Parathyroid adenoma (tissue), 2 donors: ENCODE data around the gene ASPSCR1.

Experiments
- H2AFZ ChIP-seq: fragments of 300-600 bp; sonication (generic); one replicate; pipeline ENCODE4 v1.7.0; 2017; ENCODE audit warnings: antibody characterized with exemption, mild to moderate bottlenecking
- H3K27ac ChIP-seq: fragments of 300-600 bp; sonication (generic); one replicate; pipeline ENCODE4 v1.7.0; 2017
- H3K27me3 ChIP-seq: fragments of 300-600 bp; sonication (generic); one replicate; pipeline ENCODE4 v1.7.0; 2017; ENCODE audit warnings: low read length; ENCODE audit not compliant: control insufficient read depth, insufficient read depth
- H3K36me3 ChIP-seq: fragments of 300-600 bp; sonication (generic); one replicate; pipeline ENCODE4 v1.7.0; 2017; ENCODE audit warnings: low read length; ENCODE audit not compliant: control insufficient read depth, insufficient read depth
- H3K4me1 ChIP-seq: fragments of 300-600 bp; sonication (generic); one replicate; pipeline ENCODE4 v1.7.0; 2017; ENCODE audit warnings: control low read depth
- H3K4me2 ChIP-seq: fragments of 300-600 bp; sonication (generic); one replicate; pipeline ENCODE4 v1.7.0; 2017; ENCODE audit warnings: low read length
- H3K4me3 ChIP-seq: fragments of 300-600 bp; sonication (generic); one replicate; pipeline ENCODE4 v1.7.0; 2017; ENCODE audit warnings: low read depth, low read length
- H3K79me2 ChIP-seq: fragments of 300-600 bp; sonication (generic); one replicate; pipeline ENCODE4 v1.7.0; 2017; ENCODE audit warnings: control low read depth
- H3K9ac ChIP-seq: fragments of 300-600 bp; sonication (generic); one replicate; pipeline ENCODE4 v1.7.0; 2017; ENCODE audit warnings: mild to moderate bottlenecking
- H3K9me3 ChIP-seq: fragments of 300-600 bp; sonication (generic); one replicate; pipeline ENCODE4 v1.7.0; 2017; ENCODE audit warnings: low read length; ENCODE audit not compliant: control insufficient read depth
- CTCF ChIP-seq: fragments of 300-600 bp; sonication (generic); IDR thresholded peaks from one replicate; pipeline ENCODE4 v1.7.0; 2017; ENCODE audit warnings: antibody characterized with exemption, mild to moderate bottlenecking
- donor health status: primary hyperparathyroidism.

ASPSCR1 gene

DNA sequence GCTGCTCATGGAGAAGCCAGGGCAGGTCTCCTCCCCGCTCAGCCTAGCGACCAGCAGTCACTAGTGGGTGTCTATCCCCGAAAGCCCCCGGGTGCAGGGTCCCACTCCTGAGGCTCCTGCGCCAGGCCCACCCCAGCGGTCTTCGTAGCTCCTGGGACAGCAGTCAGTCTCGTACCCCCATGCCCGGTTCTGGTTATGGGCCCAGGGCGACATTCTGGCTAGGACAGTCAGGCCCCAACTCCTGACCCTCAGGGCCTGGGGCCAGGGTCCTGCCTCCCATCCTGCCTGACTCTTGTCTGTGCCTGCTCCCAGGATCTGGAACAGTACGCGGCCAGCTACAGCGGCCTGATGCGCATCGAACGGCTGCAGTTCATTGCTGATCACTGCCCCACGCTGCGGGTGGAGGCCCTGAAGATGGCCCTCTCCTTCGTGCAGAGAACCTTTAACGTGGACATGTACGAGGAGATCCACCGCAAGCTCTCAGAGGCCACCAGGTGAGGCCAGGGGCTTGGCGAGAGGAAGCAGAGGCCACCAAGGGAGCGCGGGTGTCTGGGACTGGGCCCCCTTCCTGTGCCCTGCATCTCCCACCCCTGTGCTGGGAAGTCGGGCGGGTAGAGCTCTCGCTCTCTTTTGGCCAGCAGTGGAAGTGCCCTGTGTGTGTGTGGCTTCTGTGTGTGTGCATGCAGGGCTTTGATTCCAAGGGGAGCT is 76.3 kb downstream of the ASPSCR1 start:
- no peak for TF ChIP-seq CTCF
- Histone ChIP-seq H3K4me3 (no peak overlapping the region), H3K36me3 (no peaks in the 10 kb centered on the region), H3K27me3 (no peaks in the 10 kb centered on the region), H3K4me2 (no peak overlapping the region), H3K9ac (no peak overlapping the region), H2AFZ (no peak overlapping the region), H3K27ac (no peak overlapping the region), H3K4me1 (no peaks in the 10 kb centered on the region), H3K79me2 (no peaks in the 10 kb centered on the region), H3K9me3 (no peaks in the 10 kb centered on the region)

- no peaks in the 10 kb centered on the region for H3K36me3 ChIP-seq
Measured at GRCh38 chr17:82054351-82055022, 77.1 kb downstream of the ASPSCR1 start.

DNA sequence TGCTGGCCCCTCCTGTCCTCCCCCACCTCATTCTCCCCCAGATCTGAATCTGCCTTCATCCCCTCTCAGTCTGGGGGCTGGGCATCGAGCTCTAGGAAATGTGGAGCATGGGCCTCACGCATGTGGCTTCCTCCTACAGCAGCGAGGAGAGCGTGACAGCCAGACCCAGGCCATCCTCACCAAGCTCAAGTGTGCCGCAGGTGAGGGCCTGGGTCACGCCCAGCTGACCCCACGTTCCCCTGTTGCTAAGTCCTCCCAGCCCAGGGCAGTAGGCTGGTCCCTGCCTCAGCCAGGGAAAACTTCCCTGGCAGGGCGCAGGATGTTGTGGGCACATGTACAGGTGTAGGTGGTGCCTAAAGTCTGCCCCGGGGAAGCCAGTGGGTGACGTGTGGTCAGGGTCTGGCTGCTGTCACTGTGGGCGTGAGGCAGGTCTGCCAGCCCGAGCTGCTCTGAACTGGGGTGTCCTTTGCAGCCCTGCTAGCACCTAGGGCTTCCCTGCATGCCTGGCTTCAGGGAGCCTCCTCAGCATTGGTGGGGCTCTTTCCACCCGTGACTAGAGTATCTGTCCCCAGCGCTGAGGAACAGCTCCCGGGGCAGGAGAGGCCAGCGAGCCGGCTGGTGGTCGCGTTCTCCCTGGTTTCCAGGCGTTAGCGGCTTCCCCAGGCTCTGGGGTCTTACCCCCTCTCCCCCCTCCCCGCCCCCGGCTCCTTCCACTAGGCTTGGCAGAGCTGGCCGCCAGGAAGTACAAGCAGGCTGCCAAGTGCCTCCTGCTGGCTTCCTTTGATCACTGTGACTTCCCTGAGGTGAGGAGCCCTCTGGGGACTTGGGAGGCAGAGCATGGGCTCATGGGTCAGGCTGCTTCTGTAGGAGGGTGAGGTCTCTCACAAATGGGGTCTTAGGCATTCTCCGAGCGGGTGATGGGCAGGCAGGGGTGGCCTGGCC is 77.9 kb downstream of the ASPSCR1 start:
- Histone ChIP-seq H3K79me2 (no peaks in the 10 kb centered on the region), H3K4me2 (no peak overlapping the region), H3K9me3 (no peaks in the 10 kb centered on the region), H3K9ac (no peak overlapping the region), H3K36me3 (no peaks in the 10 kb centered on the region), H3K27ac (no peak overlapping the region), H3K27me3 (no peaks in the 10 kb centered on the region), H3K4me3 (no peak overlapping the region), H2AFZ (no peak overlapping the region), H3K4me1 (no peaks in the 10 kb centered on the region)
- no peak for TF ChIP-seq CTCF

More at GRCh38 chr17:82054351-82055022, 77.1 kb downstream of the ASPSCR1 start:
- Histone ChIP-seq H3K27me3 (no peaks in the 10 kb centered on the region), H3K27ac (no peak overlapping the region), H2AFZ (no peak overlapping the region), H3K4me1 (no peaks in the 10 kb centered on the region), H3K4me2 (no peak overlapping the region), H3K79me2 (no peaks in the 10 kb centered on the region), H3K4me3 (no peak overlapping the region), H3K9ac (no peak overlapping the region), H3K9me3 (no peaks in the 10 kb centered on the region)
- TF ChIP-seq CTCF: no peak

GRCh38 chr17:82055965-82056728 is 78.7 kb downstream of the ASPSCR1 start:
- no peaks in the 10 kb centered on the region for H3K79me2 ChIP-seq
- H3K4me1 ChIP-seq: no peaks in the 10 kb centered on the region
- H2AFZ ChIP-seq: no peak overlapping the region
- H3K4me3 ChIP-seq: no peak overlapping the region
- no peak overlapping the region for H3K27ac ChIP-seq
- no peak overlapping the region for H3K4me2 ChIP-seq
- no peak for TF ChIP-seq CTCF
- no peaks in the 10 kb centered on the region for H3K9me3 ChIP-seq
- no peaks in the 10 kb centered on the region for H3K27me3 ChIP-seq
- no peaks in the 10 kb centered on the region for H3K36me3 ChIP-seq
- H3K9ac ChIP-seq: no peak overlapping the region
